Measurements from ENCODE around the gene ZPBP. TPM values are rescaled to one million over a fixed set of nuclear protein-coding genes. Genes with fewer than 3 reads are reported as not detected.

The ZPBP gene, protein sequence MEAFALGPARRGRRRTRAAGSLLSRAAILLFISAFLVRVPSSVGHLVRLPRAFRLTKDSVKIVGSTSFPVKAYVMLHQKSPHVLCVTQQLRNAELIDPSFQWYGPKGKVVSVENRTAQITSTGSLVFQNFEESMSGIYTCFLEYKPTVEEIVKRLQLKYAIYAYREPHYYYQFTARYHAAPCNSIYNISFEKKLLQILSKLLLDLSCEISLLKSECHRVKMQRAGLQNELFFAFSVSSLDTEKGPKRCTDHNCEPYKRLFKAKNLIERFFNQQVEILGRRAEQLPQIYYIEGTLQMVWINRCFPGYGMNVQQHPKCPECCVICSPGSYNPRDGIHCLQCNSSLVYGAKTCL
- 0.47 TPM for total RNA-seq

GRCh38 chr7:50092579-50093491 lies at the start of gene ZPBP:
Gene ZPBP, minus strand, starts transcription at chr7:50093246. Its CDS starts 52 bp downstream, at chr7:50093194.
- no peak for DNase-seq

DNA sequence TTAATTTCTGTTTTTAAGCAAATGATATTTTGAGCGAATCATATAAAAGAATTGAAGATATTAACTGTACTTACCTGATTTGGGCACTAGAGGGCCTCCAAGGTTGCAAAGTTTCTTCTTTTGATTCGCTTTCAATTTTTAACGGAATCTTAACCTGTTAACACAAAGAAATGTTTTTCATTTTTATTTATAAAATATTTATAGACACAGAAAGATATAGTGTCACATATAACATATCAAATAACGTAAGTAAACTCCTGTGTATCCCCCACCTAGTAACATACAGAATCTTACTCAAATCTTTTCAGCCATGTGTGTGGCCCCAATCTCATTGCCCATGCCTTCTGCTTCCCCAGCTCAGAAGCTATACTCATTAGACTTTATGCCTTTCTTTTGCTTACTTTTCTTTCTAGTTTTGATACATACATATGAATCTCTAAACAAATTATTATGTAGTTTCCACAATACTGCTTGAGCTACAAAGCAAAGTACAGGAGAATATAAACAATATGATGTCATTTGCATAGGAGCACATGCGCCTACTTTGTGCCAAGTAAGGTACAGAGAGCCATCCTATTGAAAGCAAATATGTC lies 49.5 kb upstream of the ZPBP start:
- no peak for DNase-seq

- no peak for DNase-seq
Measured at GRCh38 chr7:50141854-50142253, 48.8 kb upstream of the ZPBP start.

DNA sequence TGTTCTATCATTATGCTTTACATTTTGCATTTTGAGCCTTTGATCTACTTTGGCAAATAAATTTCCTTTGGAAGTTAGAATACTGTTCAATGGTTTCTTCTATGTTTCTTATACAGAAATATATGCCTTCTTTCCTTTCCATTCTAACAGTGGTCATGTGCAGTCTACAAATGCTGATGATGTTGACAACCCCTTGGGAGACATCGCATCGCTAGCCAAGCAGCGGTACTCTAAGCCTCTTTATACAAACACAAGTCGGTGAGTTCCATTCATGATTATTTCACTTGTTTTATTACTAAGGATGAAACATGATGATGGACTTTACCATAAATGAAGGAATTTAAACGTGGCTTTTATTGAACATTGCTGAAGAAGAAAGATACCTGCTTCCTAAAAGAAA lies 48.1 kb upstream of the ZPBP start:
- no peak for DNase-seq

- DNase-seq, result no peak
Measured at GRCh38 chr7:50140688-50141087, 47.6 kb upstream of the ZPBP start.

GRCh38 chr7:50138101-50138500 lies 45.1 kb upstream of the ZPBP start:
- no peak for DNase-seq

- no peak for DNase-seq
Measured at GRCh38 chr7:50125766-50126165, 32.7 kb upstream of the ZPBP start.

DNA sequence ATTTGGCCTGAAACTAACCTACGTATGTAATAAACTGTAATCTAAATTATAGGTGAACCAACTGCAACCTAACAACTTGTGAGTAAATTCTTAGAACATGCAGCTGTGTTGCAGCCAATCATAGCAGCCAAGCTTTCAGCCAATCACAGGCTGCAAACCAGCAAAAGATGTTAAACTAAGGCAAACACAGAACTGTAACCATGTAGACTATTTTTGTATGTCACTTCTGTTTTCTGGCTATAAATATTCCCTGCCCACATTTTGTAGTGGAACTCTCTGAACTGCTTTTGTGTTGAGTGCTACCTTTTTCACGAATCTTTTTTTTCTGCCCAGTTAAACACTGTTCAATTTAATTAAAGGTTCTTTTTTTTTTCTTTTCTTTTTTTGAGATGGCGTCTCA lies 28.2 kb upstream of the ZPBP start:
- DNase-seq, result no peak

- no peak for DNase-seq
Measured at GRCh38 chr7:50119815-50120637, 27.0 kb upstream of the ZPBP start.

DNA sequence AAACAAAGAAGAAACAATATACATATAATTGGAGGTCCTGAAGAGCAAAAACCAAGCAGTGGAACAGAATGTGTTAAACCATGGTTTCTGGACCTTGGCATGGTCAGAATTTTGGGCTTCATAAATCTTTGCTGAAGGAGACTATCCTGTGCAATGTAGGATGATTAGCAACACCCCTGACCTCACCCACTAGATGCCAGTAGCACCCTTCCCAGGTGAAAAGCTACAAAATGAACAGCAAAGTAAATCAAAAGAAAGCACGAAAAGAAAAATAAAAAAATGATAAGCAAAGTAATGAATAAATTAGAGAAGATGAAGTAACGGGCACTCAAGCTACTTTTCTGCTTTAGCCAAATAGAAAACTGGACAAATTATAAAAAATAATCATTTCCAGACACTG lies 19.2 kb upstream of the ZPBP start:
- no peak for DNase-seq

DNA sequence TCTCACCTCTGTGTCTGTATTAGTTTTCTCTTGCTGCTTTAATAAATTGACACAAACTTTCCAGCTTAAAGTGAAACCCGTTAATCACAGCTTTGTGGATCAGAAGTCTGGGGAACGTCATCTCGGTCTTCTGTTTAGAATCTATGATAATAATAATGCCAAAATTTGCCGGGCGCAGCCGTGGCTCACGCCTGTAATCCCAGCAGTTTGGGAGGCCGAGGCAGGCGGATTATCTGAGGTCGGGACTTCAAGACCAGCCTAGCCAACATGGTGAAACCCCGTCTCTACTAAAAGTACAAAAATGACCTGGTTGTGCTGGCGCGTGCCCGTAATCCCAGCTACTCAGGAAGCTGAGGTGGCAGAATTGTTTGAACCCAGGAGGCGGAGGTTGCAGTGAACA lies 8.8 kb upstream of the ZPBP start:
- DNase-seq, result no peak

- DNase-seq, result no peak
Measured at GRCh38 chr7:50095634-50096033, 2.6 kb upstream of the ZPBP start.

- no peak for DNase-seq
Measured at GRCh38 chr7:50088463-50089129, 4.5 kb downstream of the ZPBP start.

DNA sequence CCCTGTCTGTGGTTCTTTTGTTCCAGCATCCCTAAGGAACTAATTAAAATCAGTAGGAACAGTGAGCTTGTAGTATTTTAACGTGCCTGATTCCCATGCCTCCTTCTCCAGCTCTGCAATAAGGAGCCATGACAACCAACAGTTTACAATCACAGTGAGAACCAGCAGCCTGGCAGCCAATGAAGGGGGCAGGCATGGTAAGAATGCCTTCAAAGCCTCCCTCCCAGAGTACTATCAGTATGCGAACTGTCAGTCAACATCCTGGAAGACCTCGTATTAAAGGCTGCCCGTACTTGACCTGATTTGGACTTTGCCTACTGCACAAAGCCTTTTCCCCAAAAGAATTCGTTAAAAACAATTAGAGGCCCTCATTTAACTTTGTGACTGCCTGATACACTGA lies 7.7 kb downstream of the ZPBP start:
- no peak for DNase-seq

GRCh38 chr7:50073093-50073492 lies 20.0 kb downstream of the ZPBP start:
- DNase-seq, result no peak

- DNase-seq, result no peak
Measured at GRCh38 chr7:50069613-50070012, 23.4 kb downstream of the ZPBP start.

DNA sequence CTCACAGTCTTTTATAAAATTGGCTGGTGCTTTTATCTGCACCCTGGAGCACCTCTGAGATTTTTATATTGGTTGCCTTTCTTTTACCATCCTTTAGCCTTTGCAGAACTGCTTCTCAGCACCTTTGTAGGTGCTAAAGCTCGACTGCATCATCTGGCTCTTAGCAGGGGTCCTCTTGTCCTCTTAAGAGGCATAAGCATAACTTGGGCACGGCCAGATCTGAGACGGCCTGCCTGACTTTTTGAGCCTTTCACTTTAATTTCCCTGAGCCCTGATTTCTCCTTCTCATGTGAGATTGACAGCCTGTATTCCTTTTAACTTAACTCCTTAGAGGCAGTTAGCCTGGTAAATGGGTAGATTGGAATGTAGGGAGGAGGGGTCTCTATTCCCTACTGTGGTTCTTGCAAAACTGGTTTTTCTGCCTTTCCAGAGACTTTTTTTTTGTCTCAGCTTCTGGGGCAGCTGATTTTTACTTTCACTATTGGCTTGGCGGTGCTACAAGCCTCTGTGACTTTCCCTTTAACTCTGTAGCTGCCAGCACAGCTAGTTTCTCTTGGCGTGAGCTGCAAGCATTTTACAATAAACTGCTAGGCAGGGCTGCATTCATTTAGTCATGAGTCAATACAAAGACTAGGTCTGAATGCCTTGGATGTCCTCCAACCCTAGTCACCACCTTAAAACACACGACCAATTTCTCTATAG lies 24.0 kb downstream of the ZPBP start:
- no peak for DNase-seq

DNA sequence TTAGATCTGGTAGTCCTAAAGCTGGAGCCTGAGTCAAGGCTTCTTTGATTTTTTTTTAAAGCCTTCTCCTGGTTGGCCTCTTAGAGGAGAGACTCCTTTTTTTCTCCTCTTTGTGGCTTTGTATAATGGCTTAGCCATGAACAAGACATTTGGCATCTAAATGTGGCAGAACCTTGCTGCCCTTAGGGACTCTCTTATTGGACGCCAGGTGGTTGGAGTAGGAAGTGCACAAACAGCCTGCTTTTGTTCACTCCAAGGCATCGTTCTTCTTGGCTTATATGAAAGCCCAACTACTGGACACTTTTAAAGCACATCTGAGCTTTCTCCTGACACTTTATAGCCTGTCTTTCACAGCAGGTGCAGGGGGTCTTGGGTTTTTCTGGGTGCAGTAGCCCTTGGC lies 25.0 kb downstream of the ZPBP start:
- DNase-seq, result no peak

DNA sequence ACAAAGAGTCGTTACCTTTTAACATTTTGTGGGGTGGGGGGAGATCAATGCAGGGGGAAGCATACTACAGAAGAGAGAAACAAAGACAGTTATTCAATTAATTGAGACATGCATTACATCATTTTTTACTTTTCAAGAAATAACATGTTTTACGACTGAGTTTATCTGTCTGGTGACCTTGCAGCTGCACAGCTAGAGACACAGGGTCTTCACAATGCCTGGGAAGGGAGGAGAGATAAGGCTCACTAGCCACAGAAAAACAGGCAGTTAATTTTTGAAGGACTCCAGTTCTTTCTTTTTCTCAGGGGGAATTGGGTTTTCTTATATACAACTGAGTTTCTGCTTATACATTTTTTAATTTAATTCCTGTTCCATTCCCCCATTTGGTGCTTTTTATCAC lies 30.1 kb downstream of the ZPBP start:
- no peak for DNase-seq

- no peak for DNase-seq
Measured at GRCh38 chr7:50056131-50056530, 36.9 kb downstream of the ZPBP start.

DNA sequence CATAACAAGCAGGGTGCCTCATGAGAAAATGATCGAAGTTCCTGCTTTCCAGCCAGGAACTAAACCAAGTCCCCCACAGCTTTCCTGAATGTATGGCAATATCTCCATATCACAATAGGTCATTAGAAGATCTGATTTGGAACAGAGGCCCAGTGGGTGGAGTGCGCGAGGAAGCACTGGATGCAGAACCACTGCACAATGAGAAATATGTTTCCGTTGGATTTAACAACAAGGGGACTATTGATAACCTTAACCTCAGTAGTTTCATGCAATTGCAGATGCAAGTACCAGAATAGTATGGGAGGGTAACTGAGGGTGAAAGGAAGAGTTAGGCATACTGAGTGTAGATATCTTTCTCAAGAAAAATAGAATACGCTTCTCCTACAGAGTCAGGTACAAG lies 45.3 kb downstream of the ZPBP start:
- DNase-seq, result no peak
